HG02943 (cell line): ENCODE data around the gene ZBED3.

Source experiments
- ATAC-seq: cut with Tn5 transposase; IDR thresholded peaks from one replicate; pipeline ENCODE4 v1.9.1; 2021; ENCODE audit warnings: mild to moderate bottlenecking, low read depth, moderate library complexity; ENCODE audit not compliant: unreplicated experiment

The ZBED3 gene

DNA sequence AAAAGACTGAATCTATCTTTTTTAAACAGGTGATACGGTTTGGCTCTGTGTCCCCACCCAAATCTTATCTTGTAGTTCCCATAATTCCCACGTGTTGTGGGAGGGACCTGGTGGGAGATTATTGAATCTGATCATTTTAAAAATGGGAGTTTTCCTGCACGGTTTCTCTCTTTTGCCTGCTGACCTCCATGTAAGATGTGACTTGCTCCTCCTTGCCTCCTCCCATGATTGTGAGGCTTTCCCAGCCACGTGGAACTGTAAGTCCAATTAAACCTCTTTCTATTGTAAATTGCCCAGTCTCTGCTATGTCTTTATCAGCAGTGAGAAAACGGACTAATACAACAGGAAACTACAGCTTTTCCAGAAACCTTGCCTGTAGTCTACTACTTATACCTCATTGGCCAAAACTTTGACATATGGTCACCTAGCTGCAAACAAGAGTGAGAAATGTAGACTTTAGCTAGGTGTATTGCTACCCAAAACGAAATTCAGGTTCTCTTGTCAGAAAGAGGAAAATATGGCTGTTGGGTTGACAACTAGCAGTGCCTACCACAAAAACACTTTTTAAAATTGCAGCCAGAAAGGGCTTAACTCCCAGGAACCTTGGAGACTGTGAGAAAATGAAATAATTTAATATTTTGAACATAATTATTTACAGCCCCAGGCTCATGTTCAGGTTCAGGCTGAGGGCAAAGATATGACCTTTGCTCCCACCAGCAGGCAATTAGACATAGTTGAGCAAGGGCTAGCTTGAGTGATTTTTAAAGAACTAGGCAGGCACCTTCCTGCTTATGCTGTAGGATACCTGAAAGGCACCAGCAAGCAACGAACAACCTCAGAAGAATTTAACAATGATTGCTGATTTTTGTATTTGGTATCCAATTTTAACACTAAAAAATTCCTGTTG is 64.3 kb downstream of the ZBED3 start:
- no peak for ATAC-seq
